ENCODE data around the gene SLC38A11. TPM values are rescaled to one million over a fixed set of nuclear protein-coding genes. Genes with fewer than 3 reads are reported as not detected.

SLC38A11 gene
- total and polyA plus RNA-seq, 2 of the 13 experiments (the other 11 are each of a cell fraction or from before 2014, with no cell fraction given) = 14.0 to 14.3 TPM

- TF ChIP-seq ZSCAN30 (CRISPR knock-in tag; IDR thresholded peaks at IDR 0.05) (no peak), ZSCAN29 (CRISPR knock-in tag; conservative IDR thresholded peaks at IDR 0.05) (no peak), SOX6 (IDR thresholded peaks at IDR 0.05) (no peak), SOX6 (CRISPR knock-in tag; IDR thresholded peaks at IDR 0.05) (peak; percentile 46; the same call in 1 of the 2 replicates), ZNF644 (CRISPR knock-in tag; IDR thresholded peaks at IDR 0.05; ENCODE audit: low read depth) (peak; percentile 83), ZNF138 (CRISPR knock-in tag; IDR thresholded peaks at IDR 0.05; ENCODE audit: low read depth) (no peak), ZNF790 (CRISPR knock-in tag; IDR thresholded peaks at IDR 0.05; ENCODE audit: borderline replicate concordance) (no peak), ARHGAP35 (CRISPR knock-in tag; IDR thresholded peaks at IDR 0.05; ENCODE audit: borderline replicate concordance) (no peak), REPIN1 (CRISPR knock-in tag; IDR thresholded peaks at IDR 0.05; ENCODE audit: borderline replicate concordance, low read depth) (peak; percentile 45; the same call in 1 of the 2 replicates), SP140L (CRISPR knock-in tag; IDR thresholded peaks at IDR 0.05; ENCODE audit: borderline replicate concordance) (no peak), ZNF646 (CRISPR knock-in tag; IDR thresholded peaks at IDR 0.05) (no peak), ZNF446 (CRISPR knock-in tag; IDR thresholded peaks at IDR 0.05) (no peak), ZNF563 (CRISPR knock-in tag; IDR thresholded peaks at IDR 0.05) (no peak), ZNF670 (CRISPR knock-in tag; IDR thresholded peaks at IDR 0.05; ENCODE audit: borderline replicate concordance) (0 out of 2 replicates have a peak, but pooled peaks have one; percentile 27), KMT2A (CRISPR knock-in tag; IDR thresholded peaks at IDR 0.05) (peak; percentile 61; the same call in 1 of the 2 replicates), JDP2 (CRISPR knock-in tag; IDR thresholded peaks at IDR 0.05; ENCODE audit: borderline replicate concordance) (no peak), FOXJ3 (CRISPR knock-in tag; IDR thresholded peaks at IDR 0.05; ENCODE audit: borderline replicate concordance) (no peak), BRCA1 (CRISPR knock-in tag; IDR thresholded peaks at IDR 0.05) (no peak), TCF7L2 (IDR thresholded peaks at IDR 0.05; ENCODE audit: low read depth, low read length) (no peak), MED8 (CRISPR knock-in tag; IDR thresholded peaks at IDR 0.05; ENCODE audit: insufficient replicate concordance) (no peak), TP53 (CRISPR knock-in tag; conservative IDR thresholded peaks at IDR 0.05) (no peak), SCMH1 (CRISPR knock-in tag; IDR thresholded peaks at IDR 0.05; ENCODE audit: borderline replicate concordance) (no peak), ZNF441 (CRISPR knock-in tag; IDR thresholded peaks at IDR 0.05; ENCODE audit: borderline replicate concordance) (no peak)
- TF ChIP-seq, protein P1, sequence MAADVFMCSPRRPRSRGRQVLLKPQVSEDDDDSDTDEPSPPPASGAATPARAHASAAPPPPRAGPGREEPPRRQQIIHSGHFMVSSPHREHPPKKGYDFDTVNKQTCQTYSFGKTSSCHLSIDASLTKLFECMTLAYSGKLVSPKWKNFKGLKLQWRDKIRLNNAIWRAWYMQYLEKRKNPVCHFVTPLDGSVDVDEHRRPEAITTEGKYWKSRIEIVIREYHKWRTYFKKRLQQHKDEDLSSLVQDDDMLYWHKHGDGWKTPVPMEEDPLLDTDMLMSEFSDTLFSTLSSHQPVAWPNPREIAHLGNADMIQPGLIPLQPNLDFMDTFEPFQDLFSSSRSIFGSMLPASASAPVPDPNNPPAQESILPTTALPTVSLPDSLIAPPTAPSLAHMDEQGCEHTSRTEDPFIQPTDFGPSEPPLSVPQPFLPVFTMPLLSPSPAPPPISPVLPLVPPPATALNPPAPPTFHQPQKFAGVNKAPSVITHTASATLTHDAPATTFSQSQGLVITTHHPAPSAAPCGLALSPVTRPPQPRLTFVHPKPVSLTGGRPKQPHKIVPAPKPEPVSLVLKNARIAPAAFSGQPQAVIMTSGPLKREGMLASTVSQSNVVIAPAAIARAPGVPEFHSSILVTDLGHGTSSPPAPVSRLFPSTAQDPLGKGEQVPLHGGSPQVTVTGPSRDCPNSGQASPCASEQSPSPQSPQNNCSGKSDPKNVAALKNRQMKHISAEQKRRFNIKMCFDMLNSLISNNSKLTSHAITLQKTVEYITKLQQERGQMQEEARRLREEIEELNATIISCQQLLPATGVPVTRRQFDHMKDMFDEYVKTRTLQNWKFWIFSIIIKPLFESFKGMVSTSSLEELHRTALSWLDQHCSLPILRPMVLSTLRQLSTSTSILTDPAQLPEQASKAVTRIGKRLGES (CRISPR knock-in tag; IDR thresholded peaks at IDR 0.05; ENCODE audit: borderline replicate concordance) = no peak
These were observed 34.9 kb downstream of the SLC38A11 start (continued) for GRCh38 chr2:164920430-164920829.

All from HepG2 (cell line).